Measurements from ENCODE around the gene SH3D19.

DNA sequence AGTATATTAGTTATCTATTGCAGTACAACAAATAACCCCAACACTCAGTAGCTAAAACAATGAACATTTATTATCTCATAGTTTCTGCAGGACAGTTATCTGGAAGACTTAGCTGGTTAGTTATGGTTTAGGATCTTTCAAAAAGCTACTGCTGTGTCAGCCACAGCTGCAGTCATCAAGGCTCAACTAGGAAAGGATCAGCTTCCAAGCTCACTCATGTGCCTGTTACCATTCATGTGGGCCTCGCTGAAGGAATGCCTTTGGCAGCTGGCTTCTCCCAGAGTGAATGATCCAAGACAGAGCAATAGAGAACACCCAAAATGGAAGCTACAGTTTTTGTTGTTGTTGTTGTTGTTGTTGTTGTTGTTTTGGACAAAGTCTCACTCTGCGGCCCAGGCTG lies 62.0 kb downstream of the SH3D19 start:
- TF ChIP-seq EGR1 (IDR thresholded peaks at IDR 0.05) (no peak), TCF12 (IDR thresholded peaks at IDR 0.05; ENCODE audit: low read depth) (no peak), CEBPB (IDR thresholded peaks at IDR 0.05) (no peak), EP300 (IDR thresholded peaks at IDR 0.05; ENCODE audit: borderline replicate concordance) (no peak), CREB1 (IDR thresholded peaks at IDR 0.05; ENCODE audit: low read depth) (no peak), NFIC (IDR thresholded peaks at IDR 0.05) (no peak), TAF1 (IDR thresholded peaks at IDR 0.05; ENCODE audit: low read depth) (no peak)
- TF ChIP-seq, protein P1, sequence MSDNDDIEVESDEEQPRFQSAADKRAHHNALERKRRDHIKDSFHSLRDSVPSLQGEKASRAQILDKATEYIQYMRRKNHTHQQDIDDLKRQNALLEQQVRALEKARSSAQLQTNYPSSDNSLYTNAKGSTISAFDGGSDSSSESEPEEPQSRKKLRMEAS (IDR thresholded peaks at IDR 0.05) = no peak
- TF ChIP-seq, protein P2, sequence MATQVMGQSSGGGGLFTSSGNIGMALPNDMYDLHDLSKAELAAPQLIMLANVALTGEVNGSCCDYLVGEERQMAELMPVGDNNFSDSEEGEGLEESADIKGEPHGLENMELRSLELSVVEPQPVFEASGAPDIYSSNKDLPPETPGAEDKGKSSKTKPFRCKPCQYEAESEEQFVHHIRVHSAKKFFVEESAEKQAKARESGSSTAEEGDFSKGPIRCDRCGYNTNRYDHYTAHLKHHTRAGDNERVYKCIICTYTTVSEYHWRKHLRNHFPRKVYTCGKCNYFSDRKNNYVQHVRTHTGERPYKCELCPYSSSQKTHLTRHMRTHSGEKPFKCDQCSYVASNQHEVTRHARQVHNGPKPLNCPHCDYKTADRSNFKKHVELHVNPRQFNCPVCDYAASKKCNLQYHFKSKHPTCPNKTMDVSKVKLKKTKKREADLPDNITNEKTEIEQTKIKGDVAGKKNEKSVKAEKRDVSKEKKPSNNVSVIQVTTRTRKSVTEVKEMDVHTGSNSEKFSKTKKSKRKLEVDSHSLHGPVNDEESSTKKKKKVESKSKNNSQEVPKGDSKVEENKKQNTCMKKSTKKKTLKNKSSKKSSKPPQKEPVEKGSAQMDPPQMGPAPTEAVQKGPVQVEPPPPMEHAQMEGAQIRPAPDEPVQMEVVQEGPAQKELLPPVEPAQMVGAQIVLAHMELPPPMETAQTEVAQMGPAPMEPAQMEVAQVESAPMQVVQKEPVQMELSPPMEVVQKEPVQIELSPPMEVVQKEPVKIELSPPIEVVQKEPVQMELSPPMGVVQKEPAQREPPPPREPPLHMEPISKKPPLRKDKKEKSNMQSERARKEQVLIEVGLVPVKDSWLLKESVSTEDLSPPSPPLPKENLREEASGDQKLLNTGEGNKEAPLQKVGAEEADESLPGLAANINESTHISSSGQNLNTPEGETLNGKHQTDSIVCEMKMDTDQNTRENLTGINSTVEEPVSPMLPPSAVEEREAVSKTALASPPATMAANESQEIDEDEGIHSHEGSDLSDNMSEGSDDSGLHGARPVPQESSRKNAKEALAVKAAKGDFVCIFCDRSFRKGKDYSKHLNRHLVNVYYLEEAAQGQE (IDR thresholded peaks at IDR 0.05; ENCODE audit: low read depth) = no peak

Measured in Ishikawa (cell line).